ENCODE results near the gene DGKI.

Gene DGKI

DNA sequence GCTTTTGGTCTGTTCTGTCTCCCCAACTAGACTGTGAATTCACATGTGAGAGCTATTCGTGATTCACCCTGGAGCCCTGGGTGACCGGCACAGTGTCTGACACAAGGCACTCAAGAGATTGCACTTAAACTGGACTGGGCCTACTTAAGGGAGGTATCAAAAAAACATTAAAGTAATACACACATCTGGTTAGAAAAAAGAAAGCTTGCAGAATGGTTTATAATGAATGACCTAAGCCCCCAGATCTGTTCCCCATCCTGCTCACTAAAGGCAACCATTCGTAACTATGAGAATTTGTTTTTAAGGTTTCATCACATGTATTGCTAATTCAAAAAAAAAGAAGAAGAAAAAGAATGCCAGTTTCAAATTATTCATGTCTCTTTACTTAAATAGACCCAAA, 74.5 kb downstream of the DGKI start:
- Histone ChIP-seq H3K4me3 (IDR thresholded peaks at IDR 0.05; ENCODE audit: insufficient read depth, low read depth, low read length) (no peak overlapping the region), H3K9ac (no peak overlapping the region), H2AFZ (ENCODE audit: low read depth) (no peak overlapping the region), H3K4me1 (ENCODE audit: low read depth, poor library complexity, severe bottlenecking) (no peaks in the 10 kb centered on the region), H3K4me2 (no peak overlapping the region), H3K79me2 (ENCODE audit: insufficient read depth, low read depth) (no peaks in the 10 kb centered on the region), H4K20me1 (ENCODE audit: insufficient read depth) (no peaks in the 10 kb centered on the region), H3K27me3 (ENCODE audit: insufficient read depth, low read depth) (no peaks in the 10 kb centered on the region), H3K36me3 (ENCODE audit: insufficient read depth) (no peaks in the 10 kb centered on the region), H3K27ac (no peak overlapping the region)
- TF ChIP-seq, protein P1, sequence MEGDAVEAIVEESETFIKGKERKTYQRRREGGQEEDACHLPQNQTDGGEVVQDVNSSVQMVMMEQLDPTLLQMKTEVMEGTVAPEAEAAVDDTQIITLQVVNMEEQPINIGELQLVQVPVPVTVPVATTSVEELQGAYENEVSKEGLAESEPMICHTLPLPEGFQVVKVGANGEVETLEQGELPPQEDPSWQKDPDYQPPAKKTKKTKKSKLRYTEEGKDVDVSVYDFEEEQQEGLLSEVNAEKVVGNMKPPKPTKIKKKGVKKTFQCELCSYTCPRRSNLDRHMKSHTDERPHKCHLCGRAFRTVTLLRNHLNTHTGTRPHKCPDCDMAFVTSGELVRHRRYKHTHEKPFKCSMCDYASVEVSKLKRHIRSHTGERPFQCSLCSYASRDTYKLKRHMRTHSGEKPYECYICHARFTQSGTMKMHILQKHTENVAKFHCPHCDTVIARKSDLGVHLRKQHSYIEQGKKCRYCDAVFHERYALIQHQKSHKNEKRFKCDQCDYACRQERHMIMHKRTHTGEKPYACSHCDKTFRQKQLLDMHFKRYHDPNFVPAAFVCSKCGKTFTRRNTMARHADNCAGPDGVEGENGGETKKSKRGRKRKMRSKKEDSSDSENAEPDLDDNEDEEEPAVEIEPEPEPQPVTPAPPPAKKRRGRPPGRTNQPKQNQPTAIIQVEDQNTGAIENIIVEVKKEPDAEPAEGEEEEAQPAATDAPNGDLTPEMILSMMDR (conservative IDR thresholded peaks at IDR 0.05; ENCODE audit: low read depth, low read length): no peak

DNA sequence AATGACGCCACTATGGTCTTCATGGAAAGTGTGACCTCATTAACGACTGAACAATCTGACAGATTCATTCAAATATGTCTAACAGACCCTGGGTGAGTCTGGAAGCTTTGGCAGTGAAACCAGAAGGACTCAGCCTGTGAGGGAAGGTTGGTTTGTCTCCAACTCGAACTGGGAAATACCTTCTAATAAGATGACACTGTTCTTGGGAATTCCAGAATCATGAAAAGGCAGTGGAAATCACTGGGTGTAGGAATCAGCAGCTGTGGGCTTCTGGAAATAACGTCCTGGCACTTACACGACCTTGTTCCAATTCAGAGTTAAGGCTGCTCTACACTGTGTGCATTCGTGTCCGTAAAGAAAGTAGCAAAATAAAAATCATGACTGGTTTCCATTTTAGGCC, 75.1 kb downstream of the DGKI start:
- Histone ChIP-seq H4K20me1 (ENCODE audit: insufficient read depth) (no peaks in the 10 kb centered on the region), H3K36me3 (ENCODE audit: insufficient read depth) (no peaks in the 10 kb centered on the region), H3K27me3 (ENCODE audit: insufficient read depth, low read depth) (no peaks in the 10 kb centered on the region), H3K27ac (no peak overlapping the region), H3K4me3 (IDR thresholded peaks at IDR 0.05; ENCODE audit: insufficient read depth, low read depth, low read length) (no peak overlapping the region), H3K4me1 (ENCODE audit: low read depth, poor library complexity, severe bottlenecking) (no peaks in the 10 kb centered on the region), H3K4me2 (no peak overlapping the region), H3K9ac (no peak overlapping the region), H3K79me2 (ENCODE audit: insufficient read depth, low read depth) (no peaks in the 10 kb centered on the region), H2AFZ (ENCODE audit: low read depth) (no peak overlapping the region)
- TF ChIP-seq, protein P1 (conservative IDR thresholded peaks at IDR 0.05; ENCODE audit: low read depth, low read length): no peak

DNA sequence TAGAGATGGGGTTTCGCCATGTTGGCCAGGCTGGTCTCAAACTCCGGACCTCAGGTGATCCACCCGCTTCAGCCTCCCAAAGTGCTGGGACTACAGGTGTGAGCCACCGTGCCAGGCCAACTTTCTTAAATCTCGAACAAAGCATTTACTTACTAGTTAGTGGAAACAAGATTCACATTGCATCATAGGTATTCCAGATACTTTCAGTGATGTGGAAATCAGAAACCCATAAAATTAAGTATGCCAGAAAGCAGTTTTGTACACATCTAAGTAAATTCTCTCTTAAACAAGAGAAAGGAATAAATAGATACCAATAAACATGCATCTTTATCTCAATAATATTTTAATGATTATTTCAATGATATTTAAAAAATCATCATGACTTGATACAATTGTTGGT, 75.5 kb downstream of the DGKI start:
- H3K4me1 ChIP-seq (ENCODE audit: low read depth, poor library complexity, severe bottlenecking): no peaks in the 10 kb centered on the region
- H3K27ac ChIP-seq: no peak overlapping the region
- TF ChIP-seq, protein P1 (conservative IDR thresholded peaks at IDR 0.05; ENCODE audit: low read depth, low read length): no peak

DNA sequence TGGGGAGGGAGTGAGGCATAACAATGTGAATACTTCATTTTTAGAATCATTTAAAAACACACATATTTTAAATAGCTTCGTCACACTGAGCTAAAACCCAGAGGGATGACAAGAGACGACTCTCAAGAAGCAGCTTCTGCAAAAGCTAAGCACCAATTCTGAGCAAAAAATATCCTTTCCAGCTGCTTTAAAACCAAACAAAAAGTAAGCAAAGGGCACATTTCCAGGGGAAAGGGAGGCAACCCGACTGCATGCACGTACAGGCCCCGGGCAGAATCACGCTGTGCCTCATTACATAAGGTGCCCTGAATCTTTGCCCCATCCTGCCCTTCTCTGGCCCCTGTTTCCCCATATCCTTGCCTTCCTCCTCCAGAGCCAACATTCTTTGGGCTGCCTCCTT, 78.4 kb downstream of the DGKI start:
- Histone ChIP-seq H4K20me1 (ENCODE audit: insufficient read depth) (no peaks in the 10 kb centered on the region), H3K36me3 (ENCODE audit: insufficient read depth) (no peaks in the 10 kb centered on the region), H3K27ac (no peak overlapping the region), H3K9ac (no peak overlapping the region), H3K4me1 (ENCODE audit: low read depth, poor library complexity, severe bottlenecking) (no peaks in the 10 kb centered on the region), H3K4me2 (no peak overlapping the region), H2AFZ (ENCODE audit: low read depth) (no peak overlapping the region), H3K27me3 (ENCODE audit: insufficient read depth, low read depth) (no peaks in the 10 kb centered on the region), H3K79me2 (ENCODE audit: insufficient read depth, low read depth) (no peaks in the 10 kb centered on the region), H3K4me3 (IDR thresholded peaks at IDR 0.05; ENCODE audit: insufficient read depth, low read depth, low read length) (no peak overlapping the region)
- TF ChIP-seq, protein P1 (conservative IDR thresholded peaks at IDR 0.05; ENCODE audit: low read depth, low read length): no peak

More for the DNA sequence above, 75.5 kb downstream of the DGKI start:
- Histone ChIP-seq H3K79me2 (ENCODE audit: insufficient read depth, low read depth) (no peaks in the 10 kb centered on the region), H3K4me2 (no peak overlapping the region), H2AFZ (ENCODE audit: low read depth) (no peak overlapping the region), H3K9ac (no peak overlapping the region), H3K27me3 (ENCODE audit: insufficient read depth, low read depth) (no peaks in the 10 kb centered on the region), H3K4me3 (IDR thresholded peaks at IDR 0.05; ENCODE audit: insufficient read depth, low read depth, low read length) (no peak overlapping the region), H3K36me3 (ENCODE audit: insufficient read depth) (no peaks in the 10 kb centered on the region), H4K20me1 (ENCODE audit: insufficient read depth) (no peaks in the 10 kb centered on the region)

Data from KMS-11 (cell line).